Measurements from ENCODE around the gene SF3B6. TPM values are rescaled to one million over a fixed set of nuclear protein-coding genes. Genes with fewer than 3 reads are reported as not detected.
A peak's percentile ranks its signal among the peaks of the same experiment; 100 is the strongest.

The SF3B6 gene, protein sequence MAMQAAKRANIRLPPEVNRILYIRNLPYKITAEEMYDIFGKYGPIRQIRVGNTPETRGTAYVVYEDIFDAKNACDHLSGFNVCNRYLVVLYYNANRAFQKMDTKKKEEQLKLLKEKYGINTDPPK
- total RNA-seq (100 to 1,000 TPM in 2 of 7 donors, 10 to 100 TPM in 5; 60.6 to 145 (median 76.8) TPM), polyA plus RNA-seq (100 to 1,000 TPM; 115 to 120 TPM)
- long read RNA-seq, donor 1, transcript SF3B6-201 (4 exons, 770 nt) = major isoform, 37 of 45 reads
- long read RNA-seq, donor 1, partial matches to known transcripts = 4 of 45 reads
- long read RNA-seq, donor 1, other reads (novel, unspliced or antisense) = 4 of 45 reads
- long read RNA-seq, donor 2, transcript SF3B6-201 (4 exons, 770 nt) = major isoform, 116 of 123 reads
- long read RNA-seq, donor 2, partial matches to known transcripts = 5 of 123 reads
- long read RNA-seq, donor 2, other reads (novel, unspliced or antisense) = 0 of 123 reads
- long read RNA-seq, donor 3, transcript SF3B6-201 (4 exons, 770 nt) = major isoform, 60 of 70 reads
- long read RNA-seq, donor 3, partial matches to known transcripts = 8 of 70 reads
- long read RNA-seq, donor 3, other reads (novel, unspliced or antisense) = 2 of 70 reads

DNA sequence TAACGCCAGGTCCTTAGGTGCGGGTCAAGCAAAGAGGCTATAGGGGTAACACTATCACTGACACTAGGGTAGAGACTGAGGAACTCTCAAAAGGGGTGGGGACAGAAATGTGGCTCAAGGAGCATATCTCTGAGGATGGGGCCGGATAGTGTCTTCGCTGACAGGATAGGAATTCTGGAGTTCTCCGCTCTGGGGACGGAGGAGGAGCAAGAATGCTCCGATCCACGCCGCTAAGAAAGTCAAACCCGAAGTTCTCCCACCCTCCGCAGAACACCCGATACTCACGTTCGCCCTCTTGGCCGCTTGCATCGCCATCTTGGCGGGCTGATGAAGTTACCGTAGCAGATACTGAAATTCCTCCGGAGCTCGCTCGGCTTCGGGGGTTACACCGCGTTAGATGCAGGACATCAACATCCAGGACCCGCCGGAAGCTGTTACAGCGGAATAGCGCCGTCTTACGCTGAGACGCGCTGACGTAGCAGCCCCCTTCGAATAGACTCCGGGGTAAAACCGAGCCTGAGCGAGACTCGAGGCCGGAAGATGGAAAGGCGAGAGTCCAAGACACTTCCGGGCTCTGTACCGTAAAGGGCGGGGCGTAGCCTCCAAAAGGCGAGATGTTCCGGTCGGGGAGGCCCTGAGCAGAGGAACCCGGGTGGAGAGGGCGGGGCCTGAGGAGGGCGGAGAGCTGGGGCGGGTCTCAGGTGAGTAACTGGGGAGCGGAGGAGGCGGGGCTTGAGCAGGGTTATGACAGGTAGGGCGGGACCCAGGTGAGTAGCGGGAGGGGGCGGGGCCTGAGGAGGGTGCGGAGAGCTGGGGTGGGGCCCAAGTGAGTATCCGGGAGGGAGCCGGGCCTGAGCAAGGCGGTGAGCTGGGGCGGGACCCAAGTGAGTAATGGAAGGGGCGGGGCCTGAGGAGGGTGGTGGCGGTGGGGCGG lies at the start of gene SF3B6:
SF3B6 (minus strand) TSS at position 412 of the 934 bp plus-strand sequence; CDS start at position 315, 97 bp downstream.
- H3K9me3 ChIP-seq = no peaks in the 10 kb centered on the region
- TF ChIP-seq EP300 (IDR thresholded peaks at IDR 0.05) (peak; percentile 38), POLR2A (IDR thresholded peaks at IDR 0.05) (peak; percentile 80)
- TF ChIP-seq, protein P1, sequence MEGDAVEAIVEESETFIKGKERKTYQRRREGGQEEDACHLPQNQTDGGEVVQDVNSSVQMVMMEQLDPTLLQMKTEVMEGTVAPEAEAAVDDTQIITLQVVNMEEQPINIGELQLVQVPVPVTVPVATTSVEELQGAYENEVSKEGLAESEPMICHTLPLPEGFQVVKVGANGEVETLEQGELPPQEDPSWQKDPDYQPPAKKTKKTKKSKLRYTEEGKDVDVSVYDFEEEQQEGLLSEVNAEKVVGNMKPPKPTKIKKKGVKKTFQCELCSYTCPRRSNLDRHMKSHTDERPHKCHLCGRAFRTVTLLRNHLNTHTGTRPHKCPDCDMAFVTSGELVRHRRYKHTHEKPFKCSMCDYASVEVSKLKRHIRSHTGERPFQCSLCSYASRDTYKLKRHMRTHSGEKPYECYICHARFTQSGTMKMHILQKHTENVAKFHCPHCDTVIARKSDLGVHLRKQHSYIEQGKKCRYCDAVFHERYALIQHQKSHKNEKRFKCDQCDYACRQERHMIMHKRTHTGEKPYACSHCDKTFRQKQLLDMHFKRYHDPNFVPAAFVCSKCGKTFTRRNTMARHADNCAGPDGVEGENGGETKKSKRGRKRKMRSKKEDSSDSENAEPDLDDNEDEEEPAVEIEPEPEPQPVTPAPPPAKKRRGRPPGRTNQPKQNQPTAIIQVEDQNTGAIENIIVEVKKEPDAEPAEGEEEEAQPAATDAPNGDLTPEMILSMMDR (IDR thresholded peaks at IDR 0.05) = no peak
- H3K36me3 ChIP-seq = no peaks in the 10 kb centered on the region
- peaks cover 2% of the 10 kb centered on the region for H3K4me1 ChIP-seq (ENCODE audit: insufficient read depth)
- WGBS, 3 donors = 1% methylated on average over 59 to 64 of the region's 64 CpGs
- peak within 1 kb of the TSS; percentile 79 to 82 for H3K27ac ChIP-seq
- peak within 1 kb of the TSS; percentile 78 for H3K4me3 ChIP-seq
- peak; percentile 98 for DNase-seq
- intact Hi-C loops (cut with DNase I) = loop anchor here in 2 of 4 donors (2.0 to 5.0 kb wide), 2 partner anchors 149 kb away; partner anchors contain the start of gene ATAD2B (in 2 of the 2)
- H3K27me3 ChIP-seq = no peaks in the 10 kb centered on the region

DNA sequence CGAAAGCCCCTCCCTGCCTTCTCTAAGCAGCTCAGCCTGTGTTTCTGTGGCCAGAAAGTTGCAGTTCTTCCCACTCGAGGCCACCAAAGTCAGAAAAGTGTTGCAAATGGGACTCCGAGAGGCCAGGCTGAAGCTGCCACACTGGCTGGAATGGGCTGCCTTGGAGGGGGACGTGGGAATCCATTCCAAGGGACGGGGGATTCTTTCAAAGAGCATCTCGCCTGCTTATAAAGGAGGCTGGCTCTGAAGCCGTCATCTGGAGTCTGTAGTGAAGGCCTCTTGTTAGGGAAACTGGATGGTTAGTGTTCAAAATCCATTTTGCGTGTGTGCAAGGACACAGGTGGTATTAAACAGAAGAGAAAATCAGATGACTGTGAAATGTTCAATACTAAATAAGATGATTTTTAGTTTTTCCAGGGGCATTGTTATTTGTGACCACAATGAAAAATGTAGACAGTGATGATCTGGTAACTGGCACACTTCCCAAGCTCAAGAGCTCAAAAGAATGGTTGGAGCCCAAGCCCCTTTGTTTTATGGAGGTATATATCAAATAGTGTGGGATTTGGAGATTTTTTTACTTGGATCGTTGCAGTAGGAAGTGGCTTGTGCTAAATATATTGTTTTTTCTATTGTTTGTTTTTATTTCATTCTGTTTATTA lies 47.9 kb upstream of the SF3B6 start:
- H3K36me3 ChIP-seq = no peaks in the 10 kb centered on the region
- no peaks in the 10 kb centered on the region for H3K9me3 ChIP-seq
- intact Hi-C loops (cut with DNase I) = no loop called here
- H3K27me3 ChIP-seq = no peaks in the 10 kb centered on the region
- peaks cover 1% of the 10 kb centered on the region for H3K4me1 ChIP-seq (ENCODE audit: insufficient read depth)
- 7 to 8% (median 8%) methylated on average over 9 of the region's 9 CpGs for WGBS, 3 donors
- peak overlapping the region; percentile 84 for H3K4me3 ChIP-seq
- peak overlapping the region; percentile 94 to 99 for H3K27ac ChIP-seq
- TF ChIP-seq EP300 (IDR thresholded peaks at IDR 0.05) (no peak), POLR2A (IDR thresholded peaks at IDR 0.05) (no peak)
- TF ChIP-seq, protein P1 (IDR thresholded peaks at IDR 0.05) = no peak
- no peak for DNase-seq

DNA sequence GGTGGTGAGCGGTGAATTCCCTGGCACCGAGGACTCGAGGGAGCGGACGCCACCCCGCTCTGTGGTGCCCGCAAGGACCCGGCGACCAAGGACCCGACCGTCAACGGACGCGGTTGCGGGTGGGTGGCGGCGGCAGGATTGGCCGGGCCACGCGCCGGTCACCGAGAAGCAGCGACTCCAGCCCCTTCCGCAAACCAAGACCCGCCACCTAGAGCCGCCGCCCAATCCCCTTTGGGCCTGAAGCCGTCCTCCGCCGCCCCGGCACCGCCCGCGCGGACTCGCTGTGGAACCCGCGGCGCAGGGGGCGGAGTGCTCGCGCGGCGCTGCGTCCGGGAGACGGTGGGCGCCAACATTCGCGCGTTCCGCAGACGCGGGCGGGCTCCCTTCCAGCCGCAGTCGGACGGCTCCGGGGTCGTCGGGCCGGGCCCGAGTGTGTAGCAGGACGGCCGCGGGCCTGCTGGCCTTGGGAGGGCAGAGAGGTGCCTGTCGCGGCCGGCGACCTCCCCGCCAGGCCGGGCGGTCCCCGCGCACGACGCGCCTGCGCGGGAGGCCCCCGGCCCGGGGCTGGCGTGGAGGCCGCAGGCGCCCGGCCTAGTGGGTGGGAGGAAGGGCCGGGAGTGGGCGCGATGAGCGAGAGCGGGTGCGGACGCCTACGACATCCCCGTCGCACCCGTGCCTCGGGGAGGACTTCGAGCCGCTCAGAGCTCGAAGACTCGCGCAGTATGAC lies 47.2 kb upstream of the SF3B6 start, which contains the start of the genes FAM228B and PFN4:
FAM228B (plus strand) TSS at position 275 of the 727 bp plus-strand sequence. CDS start 893 bp downstream, outside the sequence.
PFN4 (minus strand) TSS at position 140 of the 727 bp plus-strand sequence. CDS start 799 bp downstream, outside the sequence.
- no peaks in the 10 kb centered on the region for H3K36me3 ChIP-seq
- intact Hi-C loops (cut with DNase I) = no loop called here
- peak; percentile 86 to 90 (median 87) for DNase-seq
- no peaks in the 10 kb centered on the region for H3K9me3 ChIP-seq
- H3K27ac ChIP-seq = peak within 1 kb of the TSS; percentile 94 to 99
- TF ChIP-seq POLR2A (IDR thresholded peaks at IDR 0.05) (peak; percentile 58), EP300 (IDR thresholded peaks at IDR 0.05) (no peak)
- WGBS, 3 donors = 0 to 1% (median 0%) methylated on average over 75 to 103 of the region's 103 CpGs
- peak within 1 kb of the TSS; percentile 84 for H3K4me3 ChIP-seq
- H3K27me3 ChIP-seq = no peaks in the 10 kb centered on the region
- peaks cover 1% of the 10 kb centered on the region for H3K4me1 ChIP-seq (ENCODE audit: insufficient read depth)

Measured in ovary (tissue), 10 donors.